GM23338 (cell line): ENCODE data around the gene RALY.

Source experiments
- EZH2 ChIP-seq: fragments of 200-600 bp; sonication (generic); IDR thresholded peaks from one replicate; pipeline ENCODE4 v1.8.0; 2017; ENCODE audit warnings: antibody characterized with exemption, mild to moderate bottlenecking, low read depth; ENCODE audit not compliant: unreplicated experiment
- EZH2phosphoT487 ChIP-seq: fragments of 200-600 bp; sonication (generic); IDR thresholded peaks from one replicate; pipeline ENCODE4 v1.8.1; 2018; ENCODE audit warnings: antibody characterized with exemption; ENCODE audit not compliant: unreplicated experiment
- POLR2AphosphoS5 ChIP-seq: IDR thresholded peaks from 2 replicates; pipeline ENCODE4 v1.6.1; 2016; ENCODE audit warnings: antibody characterized with exemption, low read depth
- TF ChIP-seq, protein P1 (sequence below), 2 experiments: fragments of 200-600 bp in 1 of 2; sonication (generic) in 1 of 2; conservative IDR thresholded peaks; 2 replicates each; pipeline versions ENCODE4 v1.5.1 to v1.6.1; 2016 to 2017; ENCODE audit warnings: antibody characterized with exemption in 2 of 2, low read depth in 2 of 2, mild to moderate bottlenecking in 2 of 2, moderate library complexity in 1 of 2
- TF ChIP-seq, protein P2 (sequence below): IDR thresholded peaks from one replicate; pipeline ENCODE4 v1.6.1; 2018; ENCODE audit warnings: antibody characterized with exemption; ENCODE audit not compliant: unreplicated experiment

DNA sequence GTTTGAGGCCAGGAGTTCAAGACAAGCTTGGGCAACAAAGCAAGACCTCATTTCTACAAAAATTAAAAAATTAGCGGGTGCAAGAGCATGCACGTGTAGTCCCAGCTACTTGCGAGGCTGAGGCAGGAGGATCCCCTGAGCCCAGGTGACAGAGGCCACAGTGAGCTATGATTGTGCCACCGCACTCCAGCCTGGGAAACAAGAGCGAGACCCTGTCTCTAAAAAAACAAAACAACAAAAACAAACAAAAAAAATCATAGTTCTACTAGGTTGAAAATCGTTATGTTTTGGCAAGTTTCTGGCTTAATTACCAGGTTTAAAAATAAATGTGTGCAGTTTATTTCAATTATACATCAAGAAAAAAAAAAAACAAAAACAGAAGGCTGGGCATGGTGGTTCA lies 115.7 kb downstream of the RALY start:
- TF ChIP-seq, protein P1, sequence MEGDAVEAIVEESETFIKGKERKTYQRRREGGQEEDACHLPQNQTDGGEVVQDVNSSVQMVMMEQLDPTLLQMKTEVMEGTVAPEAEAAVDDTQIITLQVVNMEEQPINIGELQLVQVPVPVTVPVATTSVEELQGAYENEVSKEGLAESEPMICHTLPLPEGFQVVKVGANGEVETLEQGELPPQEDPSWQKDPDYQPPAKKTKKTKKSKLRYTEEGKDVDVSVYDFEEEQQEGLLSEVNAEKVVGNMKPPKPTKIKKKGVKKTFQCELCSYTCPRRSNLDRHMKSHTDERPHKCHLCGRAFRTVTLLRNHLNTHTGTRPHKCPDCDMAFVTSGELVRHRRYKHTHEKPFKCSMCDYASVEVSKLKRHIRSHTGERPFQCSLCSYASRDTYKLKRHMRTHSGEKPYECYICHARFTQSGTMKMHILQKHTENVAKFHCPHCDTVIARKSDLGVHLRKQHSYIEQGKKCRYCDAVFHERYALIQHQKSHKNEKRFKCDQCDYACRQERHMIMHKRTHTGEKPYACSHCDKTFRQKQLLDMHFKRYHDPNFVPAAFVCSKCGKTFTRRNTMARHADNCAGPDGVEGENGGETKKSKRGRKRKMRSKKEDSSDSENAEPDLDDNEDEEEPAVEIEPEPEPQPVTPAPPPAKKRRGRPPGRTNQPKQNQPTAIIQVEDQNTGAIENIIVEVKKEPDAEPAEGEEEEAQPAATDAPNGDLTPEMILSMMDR (conservative IDR thresholded peaks at IDR 0.05; ENCODE audit: low read depth in 2 of 2), result no peak
- TF ChIP-seq, protein P2, sequence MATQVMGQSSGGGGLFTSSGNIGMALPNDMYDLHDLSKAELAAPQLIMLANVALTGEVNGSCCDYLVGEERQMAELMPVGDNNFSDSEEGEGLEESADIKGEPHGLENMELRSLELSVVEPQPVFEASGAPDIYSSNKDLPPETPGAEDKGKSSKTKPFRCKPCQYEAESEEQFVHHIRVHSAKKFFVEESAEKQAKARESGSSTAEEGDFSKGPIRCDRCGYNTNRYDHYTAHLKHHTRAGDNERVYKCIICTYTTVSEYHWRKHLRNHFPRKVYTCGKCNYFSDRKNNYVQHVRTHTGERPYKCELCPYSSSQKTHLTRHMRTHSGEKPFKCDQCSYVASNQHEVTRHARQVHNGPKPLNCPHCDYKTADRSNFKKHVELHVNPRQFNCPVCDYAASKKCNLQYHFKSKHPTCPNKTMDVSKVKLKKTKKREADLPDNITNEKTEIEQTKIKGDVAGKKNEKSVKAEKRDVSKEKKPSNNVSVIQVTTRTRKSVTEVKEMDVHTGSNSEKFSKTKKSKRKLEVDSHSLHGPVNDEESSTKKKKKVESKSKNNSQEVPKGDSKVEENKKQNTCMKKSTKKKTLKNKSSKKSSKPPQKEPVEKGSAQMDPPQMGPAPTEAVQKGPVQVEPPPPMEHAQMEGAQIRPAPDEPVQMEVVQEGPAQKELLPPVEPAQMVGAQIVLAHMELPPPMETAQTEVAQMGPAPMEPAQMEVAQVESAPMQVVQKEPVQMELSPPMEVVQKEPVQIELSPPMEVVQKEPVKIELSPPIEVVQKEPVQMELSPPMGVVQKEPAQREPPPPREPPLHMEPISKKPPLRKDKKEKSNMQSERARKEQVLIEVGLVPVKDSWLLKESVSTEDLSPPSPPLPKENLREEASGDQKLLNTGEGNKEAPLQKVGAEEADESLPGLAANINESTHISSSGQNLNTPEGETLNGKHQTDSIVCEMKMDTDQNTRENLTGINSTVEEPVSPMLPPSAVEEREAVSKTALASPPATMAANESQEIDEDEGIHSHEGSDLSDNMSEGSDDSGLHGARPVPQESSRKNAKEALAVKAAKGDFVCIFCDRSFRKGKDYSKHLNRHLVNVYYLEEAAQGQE, result no peak
- TF ChIP-seq POLR2AphosphoS5 (no peak), EZH2phosphoT487 (no peak), EZH2 (no peak)
